Dermis microvascular lymphatic vessel endothelial cell (primary cell): Measurements from ENCODE around the gene SQSTM1. TPM values are rescaled to one million over a fixed set of nuclear protein-coding genes. Genes with fewer than 3 reads are reported as not detected.

Source experiments
- DNase-seq, 2 donors: peaks; one replicate each; pipeline versions ENCODE4 v3.0.0 to v3.0.0-alpha.2; 2010; ENCODE audit warnings: low read depth in 2 of 2
- total RNA-seq: library from RNA; depleted of rRNA; stranded (reverse); fragments of >200 nt; gene quantifications from 2 replicates; pipeline ENCODE4 v1.2.1, GENCODE V29; 2014

SQSTM1 gene
- total RNA-seq, 1 donor from 2014 or later = 517 TPM

DNA sequence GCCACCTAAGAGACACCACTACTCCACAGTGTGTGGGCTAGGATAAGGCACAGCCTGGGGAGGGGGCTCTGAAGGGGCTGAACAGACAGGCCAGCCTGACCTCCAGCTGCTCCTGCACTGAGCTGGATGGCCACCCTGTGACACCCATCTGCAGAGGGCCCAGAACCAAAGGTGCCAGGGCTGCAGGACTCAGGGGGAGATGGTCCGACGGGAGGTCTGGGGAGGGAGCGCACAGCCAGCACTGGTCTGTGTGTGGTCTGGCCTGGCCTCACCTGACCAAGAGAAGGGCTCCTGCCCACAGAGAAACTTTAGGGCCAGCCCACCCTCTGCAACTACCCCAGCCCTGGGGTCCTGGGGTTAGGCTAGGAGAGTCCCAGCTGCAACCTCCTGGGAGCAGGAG is 26.1 kb upstream of the SQSTM1 start:
- DNase-seq = no peak

DNA sequence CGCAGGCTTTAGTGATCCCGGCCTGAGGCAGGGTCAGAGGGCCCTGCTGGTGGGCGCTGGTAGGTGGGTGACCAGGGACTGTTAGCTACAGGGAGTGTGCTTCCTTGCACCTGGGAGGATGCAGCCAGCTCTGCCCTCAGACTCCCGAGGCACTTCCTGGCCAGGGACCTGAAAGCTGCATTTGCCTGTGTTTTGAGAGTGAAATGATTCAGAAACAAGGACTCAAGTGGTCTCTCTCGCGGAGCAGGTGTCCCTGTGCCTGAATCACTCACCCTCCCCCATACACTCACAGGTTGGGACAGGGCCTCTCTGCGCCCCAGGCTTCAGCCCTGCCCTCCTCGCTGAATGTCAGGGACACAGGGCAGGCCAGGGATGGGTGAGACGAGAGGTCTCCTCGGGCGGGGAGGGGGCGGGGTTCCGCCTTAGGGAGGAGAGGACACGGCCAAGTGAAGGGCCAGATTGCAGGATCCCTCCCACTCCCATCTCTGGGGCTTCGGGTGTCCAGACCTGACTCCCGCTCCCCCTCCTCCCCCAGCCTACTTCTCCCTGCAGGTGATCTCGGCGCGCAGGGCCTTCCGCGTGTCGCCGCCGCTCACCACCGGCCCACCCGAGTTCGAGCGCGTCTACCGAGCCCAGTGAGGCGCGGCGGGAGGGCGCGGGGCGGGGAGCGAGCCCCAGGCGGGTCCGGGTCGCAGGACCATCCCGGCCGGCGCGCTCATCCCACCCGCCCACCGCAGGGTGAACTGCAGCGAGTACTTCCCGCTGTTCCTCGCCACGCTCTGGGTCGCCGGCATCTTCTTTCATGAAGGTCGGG is 25.4 kb upstream of the SQSTM1 start:
- DNase-seq = no peak

DNA sequence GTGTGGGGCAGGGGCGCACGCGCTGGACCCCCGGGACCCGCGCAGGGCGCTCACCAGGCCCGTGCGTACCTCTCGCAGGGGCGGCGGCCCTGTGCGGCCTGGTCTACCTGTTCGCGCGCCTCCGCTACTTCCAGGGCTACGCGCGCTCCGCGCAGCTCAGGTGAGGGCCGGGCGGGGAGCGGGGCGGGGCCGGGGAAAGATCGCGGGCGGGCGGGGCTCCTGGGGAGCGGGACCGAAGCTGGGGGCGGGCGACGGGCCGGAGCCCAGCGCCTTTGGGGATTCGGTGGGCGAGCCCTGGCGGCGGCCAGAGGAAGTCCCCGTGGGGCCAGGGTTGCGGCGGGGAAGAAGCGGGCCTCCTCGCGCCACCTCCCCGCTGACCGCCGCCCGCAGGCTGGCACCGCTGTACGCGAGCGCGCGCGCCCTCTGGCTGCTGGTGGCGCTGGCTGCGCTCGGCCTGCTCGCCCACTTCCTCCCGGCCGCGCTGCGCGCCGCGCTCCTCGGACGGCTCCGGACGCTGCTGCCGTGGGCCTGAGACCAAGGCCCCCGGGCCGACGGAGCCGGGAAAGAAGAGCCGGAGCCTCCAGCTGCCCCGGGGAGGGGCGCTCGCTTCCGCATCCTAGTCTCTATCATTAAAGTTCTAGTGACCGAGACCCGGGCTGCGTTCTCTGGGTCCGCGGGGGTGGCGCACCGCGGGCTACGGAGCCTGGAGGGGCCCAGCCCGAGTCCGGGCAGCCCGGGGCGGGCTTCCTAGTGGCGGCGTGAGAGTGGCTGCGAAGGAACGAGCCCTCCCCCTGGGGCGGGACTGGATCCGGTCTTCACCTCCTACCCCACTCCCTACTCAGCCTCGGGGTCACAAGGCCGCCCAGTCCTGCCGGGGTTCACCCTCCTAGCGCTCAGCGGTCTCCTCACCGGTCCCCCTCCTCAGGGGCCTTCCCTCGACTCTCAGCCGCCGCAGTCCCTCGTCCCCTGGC is 24.6 kb upstream of the SQSTM1 start:
- DNase-seq = peak in 1 of 2 donors; percentile 86

GRCh38 chr5:179796877-179797608 is 23.7 kb upstream of the SQSTM1 start:
- no peak for DNase-seq

GRCh38 chr5:179797741-179798140 is 23.0 kb upstream of the SQSTM1 start:
- DNase-seq = no peak

- no peak for DNase-seq
Observed at GRCh38 chr5:179798144-179798770, 22.4 kb upstream of the SQSTM1 start.

- no peak for DNase-seq
Observed at GRCh38 chr5:179798771-179799643, 21.7 kb upstream of the SQSTM1 start.

- no peak for DNase-seq
Observed at GRCh38 chr5:179799644-179799973, 21.1 kb upstream of the SQSTM1 start.

- no peak for DNase-seq
Observed at GRCh38 chr5:179800071-179800695, 20.5 kb upstream of the SQSTM1 start.

GRCh38 chr5:179800696-179801201 is 20.0 kb upstream of the SQSTM1 start:
- DNase-seq = no peak

DNA sequence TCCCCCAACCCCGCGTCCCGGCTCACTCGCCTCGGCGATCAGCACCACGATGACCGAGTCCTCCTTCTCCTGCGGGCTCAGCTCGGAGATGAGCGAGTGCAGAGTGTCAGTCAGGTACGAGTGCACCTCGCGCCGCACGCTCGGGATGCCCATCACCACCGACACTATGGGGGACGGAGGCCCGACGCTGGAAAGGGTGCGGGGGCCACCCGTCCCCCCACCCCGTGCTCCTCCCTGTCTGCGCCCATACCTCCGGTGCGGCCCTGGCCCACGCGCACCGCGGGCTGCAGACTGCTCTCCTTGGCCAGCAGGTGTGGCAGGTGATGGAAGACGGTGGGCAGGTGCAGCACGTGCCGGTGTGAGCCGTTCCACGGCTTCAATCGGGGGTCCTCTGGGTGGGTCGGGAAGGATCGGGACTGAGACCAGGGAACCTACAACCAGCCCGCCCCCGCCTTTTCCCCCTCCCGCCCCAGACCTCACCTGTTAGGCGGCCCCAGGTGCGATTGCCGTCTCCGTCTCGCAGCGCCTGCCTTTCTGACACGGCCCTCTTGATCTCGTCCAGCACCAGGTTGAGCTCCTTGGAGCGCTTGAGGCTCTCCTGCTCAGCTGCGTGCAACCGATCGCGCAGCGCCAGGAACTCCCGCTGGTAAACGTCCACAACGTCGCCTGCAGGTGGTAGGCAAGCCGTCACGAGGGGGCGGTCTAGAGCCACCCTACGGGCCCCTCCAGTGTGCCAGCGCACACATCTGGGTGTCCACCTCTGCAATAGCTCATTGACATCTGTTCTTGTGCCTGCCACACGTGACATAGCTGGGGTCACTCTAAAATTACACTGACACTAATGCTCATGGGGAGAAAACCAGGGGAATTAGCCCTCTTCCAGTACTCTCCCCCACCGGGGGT is 19.1 kb upstream of the SQSTM1 start:
- DNase-seq = peak; percentile 56 to 76

- no peak for DNase-seq
Observed at GRCh38 chr5:179802207-179802883, 18.4 kb upstream of the SQSTM1 start.

- no peak for DNase-seq
Observed at GRCh38 chr5:179802950-179803562, 17.6 kb upstream of the SQSTM1 start.

- DNase-seq = no peak
Observed at GRCh38 chr5:179803651-179804554, 16.8 kb upstream of the SQSTM1 start.

DNA sequence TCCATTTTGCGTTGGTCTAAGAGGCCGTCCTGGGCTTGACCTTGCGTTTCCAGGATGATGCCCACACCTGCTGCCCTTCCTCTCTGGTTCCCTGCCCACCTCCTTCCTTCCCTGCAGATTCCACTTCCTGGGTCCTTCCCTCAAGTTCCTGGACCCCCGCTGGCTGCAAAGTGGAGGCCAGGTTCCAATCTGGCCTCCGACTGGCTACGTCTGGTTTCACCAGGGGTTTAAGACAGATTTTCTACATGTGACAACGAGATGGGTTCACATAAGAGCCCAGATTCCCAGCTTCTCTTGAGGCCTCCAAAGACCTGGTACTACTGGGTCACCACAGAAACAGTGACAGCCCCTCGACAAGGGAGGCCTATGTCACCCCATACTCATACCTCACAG is 16.2 kb upstream of the SQSTM1 start:
- DNase-seq = no peak

DNA sequence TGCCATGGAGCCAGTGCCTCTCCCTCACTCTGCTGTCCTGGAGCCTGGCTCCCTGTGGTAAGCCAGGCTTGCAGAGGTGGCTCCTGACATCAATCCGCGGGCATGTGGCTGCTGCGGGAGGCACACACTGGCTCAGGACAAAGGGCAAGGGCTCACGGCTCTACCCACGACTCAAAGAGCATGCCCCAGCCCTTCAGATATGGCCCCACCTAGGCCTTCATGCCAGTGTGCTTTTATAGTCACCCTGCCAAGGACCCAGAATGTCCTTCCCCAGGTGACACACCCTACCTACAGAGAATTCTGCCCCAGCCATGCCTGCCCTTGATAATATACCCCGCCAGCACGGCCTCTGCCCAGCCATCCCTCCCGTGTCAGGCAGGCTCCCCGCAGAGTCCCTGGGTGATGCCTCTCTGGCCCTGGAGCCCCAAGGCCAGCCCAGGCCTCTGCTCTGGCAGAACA is 15.6 kb upstream of the SQSTM1 start:
- no peak for DNase-seq
